Middle frontal gyrus (tissue), 1 donor: ENCODE measurements around the gene ZNF175.

ENCODE experiments used
- DNase-seq: peaks from one replicate; pipeline ENCODE4 v3.0.0-alpha.2; 2015; ENCODE audit warnings: low spot score; ENCODE audit errors: extremely low spot score

Gene ZNF175

GRCh38 chr19:51570962-51571575, at the start of gene ZNF175:
Gene ZNF175 (plus strand): TSS chr19:51571283. CDS start chr19:51573330, 2,047 bp downstream.
- DNase-seq: peak; percentile 94

- no peak for DNase-seq
These were observed 49.7 kb upstream of the ZNF175 start for GRCh38 chr19:51521357-51521756.

- DNase-seq: peak; percentile 12
These were observed 49.3 kb upstream of the ZNF175 start for GRCh38 chr19:51521781-51522180.

- DNase-seq: no peak
These were observed 46.3 kb upstream of the ZNF175 start for GRCh38 chr19:51524666-51525264.

GRCh38 chr19:51525651-51526050, 45.4 kb upstream of the ZNF175 start:
- no peak for DNase-seq

- DNase-seq: no peak
These were observed 41.8 kb upstream of the ZNF175 start for GRCh38 chr19:51529301-51529700.

GRCh38 chr19:51530616-51531015, 40.5 kb upstream of the ZNF175 start:
- DNase-seq: no peak

- no peak for DNase-seq
These were observed 39.5 kb upstream of the ZNF175 start, which contains the start of gene SIGLEC6 for GRCh38 chr19:51531349-51532315. Gene SIGLEC6 (minus strand): TSS chr19:51531670. CDS start chr19:51531648, 22 bp downstream.

GRCh38 chr19:51535535-51535934, 35.5 kb upstream of the ZNF175 start:
- no peak for DNase-seq

- DNase-seq: no peak
These were observed 31.2 kb upstream of the ZNF175 start for GRCh38 chr19:51539821-51540366.

GRCh38 chr19:51541458-51542357, 29.4 kb upstream of the ZNF175 start:
- DNase-seq: no peak

GRCh38 chr19:51542699-51543098, 28.4 kb upstream of the ZNF175 start:
- no peak for DNase-seq

GRCh38 chr19:51544038-51544437, 27.0 kb upstream of the ZNF175 start:
- no peak for DNase-seq

- DNase-seq: no peak
These were observed 24.9 kb upstream of the ZNF175 start for GRCh38 chr19:51546107-51546649.

GRCh38 chr19:51546650-51547396, 24.3 kb upstream of the ZNF175 start:
- DNase-seq: no peak

- DNase-seq: no peak
These were observed 23.5 kb upstream of the ZNF175 start for GRCh38 chr19:51547397-51548212.

GRCh38 chr19:51548213-51548651, 22.9 kb upstream of the ZNF175 start:
- no peak for DNase-seq

GRCh38 chr19:51548891-51549305, 22.2 kb upstream of the ZNF175 start:
- DNase-seq: no peak
